ENCODE results near the gene BAK1. TPM values are rescaled to one million over a fixed set of nuclear protein-coding genes. Genes with fewer than 3 reads are reported as not detected.

The BAK1 gene
- total RNA-seq, 1 donor from 2014 or later: 10.6 TPM

DNA sequence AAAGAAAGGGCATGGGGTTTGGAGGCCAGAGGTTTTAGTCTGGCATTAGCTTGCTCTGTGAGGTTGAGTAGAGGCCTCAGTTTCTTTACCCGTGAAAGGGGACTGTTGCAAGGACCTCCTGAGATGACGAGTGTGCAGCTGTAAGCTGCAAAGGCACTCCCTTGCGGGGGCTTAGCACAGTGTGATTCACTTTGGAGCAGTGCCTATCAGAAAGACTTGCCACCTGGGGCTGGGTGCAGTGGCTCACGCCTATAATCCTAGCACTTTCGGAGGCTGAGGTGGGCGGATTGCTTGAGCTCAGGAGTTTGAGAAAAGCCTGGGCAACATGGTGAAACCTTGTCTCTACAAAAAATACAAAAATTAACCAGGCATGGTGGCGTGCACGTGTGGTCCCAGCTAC lies 7.5 kb upstream of the BAK1 start:
- no peak for DNase-seq (ENCODE audit: low spot score)

GRCh38 chr6:33586108-33586640 lies 6.1 kb upstream of the BAK1 start:
- DNase-seq (ENCODE audit: low spot score): no peak

DNA sequence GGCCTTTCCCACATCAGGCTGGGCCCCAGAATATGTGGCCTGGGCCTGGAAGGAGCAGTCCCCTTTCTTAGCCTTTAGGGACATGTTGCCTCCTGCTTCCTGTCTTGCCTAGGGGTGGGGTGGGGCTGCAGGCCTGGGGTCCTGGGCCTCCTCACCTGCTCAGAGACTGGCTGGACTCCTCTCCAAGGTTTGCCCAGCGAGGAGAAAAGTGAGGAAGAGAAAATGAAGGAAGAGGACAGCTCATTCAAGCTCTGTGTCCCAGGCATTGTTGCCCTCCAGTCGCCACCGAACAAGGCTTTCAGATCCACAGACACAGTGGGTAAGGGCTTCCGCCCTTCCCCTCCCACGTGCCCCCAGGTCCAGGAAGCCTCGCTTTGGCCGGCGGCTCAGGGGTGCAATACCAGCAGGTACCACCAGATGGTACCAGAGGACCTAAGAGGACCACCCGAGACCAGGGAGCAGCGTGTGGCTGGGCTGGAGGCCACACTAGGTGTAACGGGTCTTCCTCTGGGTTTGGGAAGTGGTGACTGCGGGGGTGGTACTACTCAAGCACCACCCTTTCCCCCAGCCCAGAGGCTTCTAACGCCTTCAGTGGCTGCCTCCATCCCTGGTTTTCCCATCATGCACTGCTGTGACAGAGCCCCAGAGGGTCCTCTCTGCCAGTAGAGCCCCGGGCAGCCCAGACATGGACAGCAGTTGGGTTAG lies 5.5 kb upstream of the BAK1 start:
- peak; percentile 79 for DNase-seq (ENCODE audit: low spot score)

DNA sequence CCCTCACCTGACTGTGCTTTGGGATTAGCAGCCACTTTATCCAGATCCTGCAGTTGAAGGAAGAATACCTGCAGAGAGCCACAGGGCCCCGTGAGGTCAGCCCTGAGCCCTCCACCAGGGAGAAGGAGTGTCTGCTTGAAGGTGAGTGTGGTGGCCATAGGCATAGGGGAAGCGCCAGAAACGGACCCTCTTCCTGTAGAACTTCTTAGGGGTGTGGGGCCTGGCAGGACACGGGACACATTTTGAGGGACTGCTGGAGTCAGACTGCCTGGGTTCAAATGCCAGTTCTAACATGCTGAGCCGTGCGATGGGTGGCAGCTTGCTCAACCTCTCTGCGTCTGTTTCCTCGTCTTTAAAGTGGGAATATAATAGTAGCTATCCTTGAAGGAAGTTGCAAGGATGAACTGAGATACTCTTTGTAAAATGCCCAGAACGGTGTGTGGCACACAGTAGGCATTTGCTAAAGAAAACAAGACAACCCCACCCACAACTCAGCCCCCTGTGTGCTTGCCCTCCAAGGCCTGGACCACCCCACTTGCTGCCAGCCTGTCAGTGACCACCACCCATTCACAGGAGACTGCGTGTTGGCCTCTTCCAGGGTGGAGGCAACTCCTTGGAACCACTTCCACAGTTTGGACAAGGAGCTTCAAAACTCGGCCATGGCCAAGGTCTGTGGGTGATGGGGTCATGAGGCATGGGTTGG lies 4.8 kb upstream of the BAK1 start:
- DNase-seq (ENCODE audit: low spot score): no peak

GRCh38 chr6:33583591-33584155 lies 3.6 kb upstream of the BAK1 start:
- DNase-seq (ENCODE audit: low spot score): no peak

DNA sequence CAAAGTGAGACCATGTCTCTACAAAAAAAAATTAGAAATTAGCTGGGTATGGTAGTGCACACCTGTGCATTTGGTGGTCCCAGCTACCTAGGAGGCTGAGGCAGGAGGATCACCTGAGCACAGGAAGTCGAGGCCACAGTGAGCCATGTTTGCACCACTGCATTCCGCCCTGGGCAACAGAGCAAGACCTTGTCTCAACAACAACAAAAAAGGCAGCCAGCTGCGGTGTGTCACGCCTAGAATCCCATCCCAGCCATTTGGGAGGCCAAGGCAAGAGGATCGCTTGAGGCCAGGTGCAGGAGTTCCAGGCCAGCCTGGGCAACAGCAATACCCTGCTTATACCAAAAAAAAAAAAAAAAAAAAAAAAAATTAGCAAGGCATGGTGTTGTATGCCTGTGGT lies 1.1 kb upstream of the BAK1 start:
- no peak for DNase-seq (ENCODE audit: low spot score)

- no peak for DNase-seq (ENCODE audit: low spot score)
Measured at GRCh38 chr6:33578588-33579011, 1.5 kb downstream of the BAK1 start.

DNA sequence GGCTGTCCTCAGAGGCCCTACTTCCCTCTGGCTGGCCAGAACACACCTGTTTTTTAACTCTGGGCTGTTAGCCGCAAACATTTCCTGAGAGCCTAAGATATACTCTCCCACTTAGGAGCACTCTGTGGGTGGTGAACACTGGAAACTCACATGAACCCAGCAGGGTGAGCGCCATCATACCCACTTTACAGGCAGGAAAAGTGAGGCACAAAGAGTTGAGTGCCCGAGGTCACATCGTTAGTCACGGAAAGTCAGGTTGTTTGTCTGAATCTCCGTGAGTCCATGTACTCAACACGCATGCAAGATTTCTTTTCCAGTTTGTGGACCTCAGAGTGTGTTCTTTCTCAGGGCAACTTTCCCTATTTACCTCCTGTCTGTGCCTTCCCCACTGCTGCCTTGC lies 1.9 kb downstream of the BAK1 start:
- no peak for DNase-seq (ENCODE audit: low spot score)

GRCh38 chr6:33577718-33578117 lies 2.4 kb downstream of the BAK1 start:
- DNase-seq (ENCODE audit: low spot score): no peak

DNA sequence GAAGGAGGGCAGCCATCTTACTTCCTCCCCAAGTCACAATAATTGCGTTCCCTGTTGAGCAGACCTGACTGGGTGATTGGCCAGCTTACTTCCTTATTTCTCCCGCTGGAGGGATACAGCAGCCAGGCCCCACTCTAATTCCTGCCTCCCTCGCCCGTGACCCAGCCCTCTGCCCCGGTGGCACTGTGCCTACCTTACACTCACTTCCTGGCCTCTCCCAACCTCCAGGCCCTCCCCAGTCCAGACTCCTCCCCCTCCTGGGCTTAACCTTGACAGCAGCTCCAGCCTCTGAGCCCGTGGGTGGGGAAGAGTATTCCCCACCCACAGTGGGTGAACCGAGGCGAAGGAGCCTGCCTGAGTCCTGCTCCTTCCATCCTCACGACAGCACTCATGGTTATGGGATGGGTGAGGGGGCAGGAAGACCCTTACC lies 3.0 kb downstream of the BAK1 start:
- no peak for DNase-seq (ENCODE audit: low spot score)

DNA sequence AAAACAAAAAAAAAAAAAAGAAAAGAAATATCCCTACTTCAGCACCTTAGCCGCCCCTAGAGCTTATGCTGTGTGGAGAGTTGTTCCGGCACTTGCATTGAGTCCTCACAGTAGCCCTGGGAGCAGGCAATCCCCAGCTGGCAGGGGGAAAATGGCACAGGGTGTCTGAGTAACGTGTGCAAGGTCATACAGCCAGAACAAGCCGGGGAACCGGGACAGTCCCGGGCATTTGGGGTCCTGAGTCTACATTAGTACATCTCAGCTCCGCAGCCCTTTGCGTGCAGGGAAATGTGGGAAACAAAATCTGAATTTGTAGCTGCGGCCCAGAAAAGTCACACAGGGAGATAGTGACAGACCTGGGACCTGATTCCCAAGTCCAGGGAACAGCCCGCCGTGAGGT lies 3.4 kb downstream of the BAK1 start:
- DNase-seq (ENCODE audit: low spot score): no peak

- no peak for DNase-seq (ENCODE audit: low spot score)
Measured at GRCh38 chr6:33575211-33575610, 4.9 kb downstream of the BAK1 start.

GRCh38 chr6:33571637-33572316 lies 8.3 kb downstream of the BAK1 start:
- no peak for DNase-seq (ENCODE audit: low spot score)

GRCh38 chr6:33570806-33571636 lies 9.1 kb downstream of the BAK1 start:
- peak; percentile 88 for DNase-seq (ENCODE audit: low spot score)

DNA sequence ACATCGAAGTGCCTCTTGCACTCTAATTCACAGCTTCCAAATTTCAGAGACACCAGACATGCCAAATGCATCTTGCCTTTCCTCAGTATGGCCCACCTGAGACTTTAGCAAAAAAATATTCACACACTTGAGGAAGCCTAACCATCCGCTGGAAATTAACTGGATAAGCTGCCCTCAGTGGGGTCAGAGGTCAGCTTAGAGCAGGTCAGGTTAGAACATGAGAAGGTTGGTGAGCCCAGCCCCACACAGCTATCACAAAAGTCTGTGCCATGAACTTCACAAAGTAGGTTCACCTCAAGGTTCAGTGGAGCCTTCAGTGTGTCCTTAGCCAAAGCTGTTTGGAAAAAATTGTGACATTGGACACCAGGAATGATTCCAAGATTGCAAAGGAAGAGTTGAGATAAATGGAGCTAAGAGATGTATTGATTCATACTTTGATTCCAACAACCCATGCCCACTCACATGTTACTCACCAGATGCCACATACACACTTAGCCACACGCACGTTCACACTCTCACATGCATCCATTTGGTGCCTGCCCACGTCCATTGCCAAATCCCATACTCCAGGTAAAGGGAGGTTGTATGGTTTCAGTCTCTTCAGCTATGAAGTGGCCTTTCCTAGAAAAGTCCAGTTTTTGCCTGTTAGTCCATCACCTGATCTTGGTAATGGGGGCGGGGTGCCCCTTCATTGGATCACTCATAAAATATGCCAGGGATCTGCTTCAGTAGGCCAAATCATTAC lies 11.1 kb downstream of the BAK1 start:
- DNase-seq (ENCODE audit: low spot score): no peak

DNA sequence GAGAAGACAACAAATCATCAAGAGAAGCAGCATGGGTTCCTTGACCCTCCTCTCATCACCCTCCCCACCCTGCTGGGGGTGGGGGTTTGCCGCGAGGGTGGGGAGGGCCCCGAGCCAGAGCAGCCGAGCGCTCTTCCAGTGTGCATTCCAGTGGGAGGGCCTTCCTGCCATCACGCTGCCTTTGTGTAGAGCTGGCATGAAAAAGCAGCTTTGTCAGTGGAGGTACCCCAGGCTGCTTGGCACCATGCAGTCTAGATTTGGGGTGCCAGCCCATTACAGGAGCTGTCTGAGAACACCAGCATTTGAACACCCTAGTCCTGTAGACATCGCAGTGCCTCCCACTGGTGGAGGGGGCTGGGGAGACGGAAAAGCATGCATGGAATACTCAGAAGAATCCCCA lies 12.2 kb downstream of the BAK1 start:
- DNase-seq (ENCODE audit: low spot score): no peak

DNA sequence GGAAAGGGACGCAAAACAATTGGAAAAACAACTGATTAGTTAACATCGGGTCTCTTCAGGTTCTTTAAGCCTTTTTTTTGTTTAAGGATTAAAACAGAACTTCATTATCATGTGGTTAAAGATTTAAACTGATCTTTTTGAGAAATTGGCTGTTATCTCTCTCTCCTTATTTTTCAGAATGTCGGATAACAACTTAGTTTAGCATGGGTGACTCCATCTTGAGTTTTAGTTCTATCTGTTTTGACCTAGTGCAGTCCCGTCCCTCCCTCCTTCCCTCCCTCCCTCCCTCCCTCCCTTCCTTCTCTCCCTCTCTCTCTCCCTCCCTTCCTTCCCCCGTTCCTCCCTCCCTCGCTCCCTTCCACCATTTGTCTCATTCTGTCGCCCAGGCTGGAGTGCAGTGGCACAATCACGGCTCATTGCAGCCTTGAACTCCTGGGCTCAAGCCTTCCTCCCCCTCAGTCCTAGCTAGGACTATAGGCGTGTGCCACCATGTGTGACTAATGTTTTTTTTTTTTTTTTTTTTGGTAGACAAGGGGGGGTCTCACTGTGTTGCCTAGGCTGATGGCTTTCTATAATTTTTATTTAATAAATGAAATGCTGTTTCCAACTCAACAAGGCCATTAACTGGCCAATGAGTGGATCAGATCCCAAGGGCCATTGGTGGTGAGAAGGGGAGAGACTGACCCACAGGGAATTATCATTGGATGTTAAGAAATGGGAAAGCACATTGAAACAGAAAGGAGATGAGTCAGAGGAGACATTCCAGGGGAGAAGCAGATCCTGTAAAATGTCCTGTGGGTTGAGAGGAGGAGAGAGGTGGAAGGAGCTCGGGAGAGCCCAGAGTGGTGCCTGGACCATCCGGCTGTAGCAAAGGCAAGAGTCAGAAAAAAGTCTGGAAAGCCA lies 13.6 kb downstream of the BAK1 start:
- no peak for DNase-seq (ENCODE audit: low spot score)

DNA sequence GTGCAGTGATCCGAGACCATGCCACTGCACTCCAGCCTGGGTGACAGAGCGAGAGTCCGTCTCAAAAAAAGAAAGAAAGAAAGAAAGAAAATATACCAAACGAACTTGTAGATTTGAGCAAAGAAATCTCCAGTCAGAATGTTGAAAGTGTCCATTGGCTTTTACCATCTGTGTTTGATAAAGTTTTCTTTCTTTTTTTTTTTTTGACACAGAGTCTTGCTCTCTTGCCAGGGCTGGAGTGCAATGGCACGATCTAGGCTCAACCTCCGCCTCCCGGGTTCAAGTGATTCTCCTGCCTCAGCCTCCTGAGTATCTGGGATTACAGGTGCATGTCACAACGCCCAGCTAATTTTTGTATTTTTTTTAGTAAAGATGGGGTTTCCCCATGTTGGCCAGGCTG lies 21.3 kb downstream of the BAK1 start:
- DNase-seq (ENCODE audit: low spot score): no peak

DNA sequence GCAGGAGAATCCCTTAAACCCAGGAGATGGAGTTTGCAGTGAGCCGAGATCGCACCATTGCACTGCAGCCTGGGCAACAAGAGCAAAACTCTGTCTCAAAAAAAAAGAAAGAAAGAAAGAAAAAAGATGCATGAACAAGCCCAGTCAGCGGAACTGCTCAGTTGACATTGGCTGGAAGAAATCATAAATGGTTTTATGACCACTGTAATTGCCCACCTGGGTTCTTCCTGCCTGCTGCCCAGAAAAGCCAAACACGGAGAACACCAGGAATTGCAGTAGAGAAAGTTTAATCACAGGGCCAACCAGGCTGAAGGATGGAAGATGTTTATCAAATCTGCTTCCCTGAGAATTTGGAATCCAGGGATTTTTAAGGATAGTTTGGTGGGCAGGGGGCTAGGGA lies 22.7 kb downstream of the BAK1 start:
- no peak for DNase-seq (ENCODE audit: low spot score)

GRCh38 chr6:33552883-33553282 lies 27.2 kb downstream of the BAK1 start:
- peak; percentile 26 for DNase-seq (ENCODE audit: low spot score)

Data from umbilical cord (tissue), 2 donors.